HepG2 (cell line): ENCODE results near the gene ABCB8. TPM values are rescaled to one million over a fixed set of nuclear protein-coding genes. Genes with fewer than 3 reads are reported as not detected.

Experiments
- CENPX ChIP-seq: sonication (generic); formaldehyde crosslinking; IDR thresholded peaks from 2 replicates; pipeline ENCODE4 v1.9.0; 2021; ENCODE audit warnings: mild to moderate bottlenecking, missing genetic modification reagents, moderate library complexity
- HNRNPLL ChIP-seq: fragments of 200-400 bp; formaldehyde crosslinking; IDR thresholded peaks from 2 replicates; pipeline ENCODE4 v1.6.1; 2017; ENCODE audit warnings: mild to moderate bottlenecking, low read depth, low read length; ENCODE audit not compliant: poor library complexity, severe bottlenecking
- MIER2 ChIP-seq: IDR thresholded peaks from 2 replicates; pipeline ENCODE4 v1.6.1; 2016; ENCODE audit warnings: missing biosample characterization, missing genetic modification reagents
- NR1H2 ChIP-seq: sonication (generic); formaldehyde crosslinking; IDR thresholded peaks from 2 replicates; pipeline ENCODE4 v1.8.1; 2022; ENCODE audit warnings: low read depth, missing genetic modification reagents, borderline replicate concordance
- POLR2A ChIP-seq, 2 experiments: IDR thresholded peaks; 2 replicates each; pipeline ENCODE4 v1.6.1; 2011; ENCODE audit warnings: low read depth in 2 of 2, low read length in 2 of 2, mild to moderate bottlenecking in 1 of 2, moderate library complexity in 1 of 2; ENCODE audit not compliant: insufficient read depth in 1 of 2
- RERE ChIP-seq: IDR thresholded peaks from 2 replicates; pipeline ENCODE4 v1.6.1; 2016; ENCODE audit warnings: low read depth, missing genetic modification reagents, missing compliant biosample characterization
- SP4 ChIP-seq: sonication (generic); formaldehyde crosslinking; IDR thresholded peaks from 2 replicates; pipeline ENCODE4 v1.8.1; 2023; ENCODE audit warnings: mild to moderate bottlenecking, missing genetic modification reagents
- SPEN ChIP-seq: sonication (generic); formaldehyde crosslinking; IDR thresholded peaks from 2 replicates; pipeline ENCODE4 v1.5.1; 2020; ENCODE audit warnings: low read depth, mild to moderate bottlenecking, missing genetic modification reagents
- ZBTB1 ChIP-seq: sonication (generic); formaldehyde crosslinking; IDR thresholded peaks from 2 replicates; pipeline ENCODE4 v1.4.0; 2020; ENCODE audit warnings: missing genetic modification reagents, borderline replicate concordance
- ZBTB38 ChIP-seq: sonication (generic); formaldehyde crosslinking; IDR thresholded peaks from 2 replicates; pipeline ENCODE4 v1.5.1; 2020; ENCODE audit warnings: mild to moderate bottlenecking, missing genetic modification reagents
- ZHX1 ChIP-seq: sonication (generic); formaldehyde crosslinking; IDR thresholded peaks from 2 replicates; pipeline ENCODE4 v1.8.1; 2022; ENCODE audit warnings: low read depth, mild to moderate bottlenecking, missing genetic modification reagents
- ZNF550 ChIP-seq: sonication (generic); formaldehyde crosslinking; IDR thresholded peaks from 2 replicates; pipeline ENCODE4 v1.4.0; 2020; ENCODE audit warnings: mild to moderate bottlenecking, missing genetic modification reagents, borderline replicate concordance
- ZNF660 ChIP-seq: sonication (generic); formaldehyde crosslinking; IDR thresholded peaks from 2 replicates; pipeline ENCODE4 v1.5.1; 2020; ENCODE audit warnings: mild to moderate bottlenecking, low read depth, missing genetic modification reagents, borderline replicate concordance
- polyA plus RNA-seq, 8 experiments: library from polyadenylated mRNA; depleted of rRNA in 3 of 8; stranded (reverse) in 7 of 8; unstranded in 1 of 8; fragments of >200 nt; fragmentation: Illumina TruSeq in 4 of 8; extraction: Trizol in 4 of 8; gene quantifications; 2 replicates each; pipeline versions ENCODE4 v1.2.1 to v1.2.3, GENCODE V29; 2011 to 2016; ENCODE audit warnings: low read depth in 4 of 8, missing spikeins in 1 of 8, mixed read lengths in 1 of 8; ENCODE audit not compliant: insufficient read depth in 1 of 8
- total RNA-seq, 5 experiments: library from RNA; depleted of rRNA; stranded (reverse); fragments of >200 nt; fragmentation: Illumina TruSeq; extraction: Trizol; gene quantifications; 2 replicates each; pipeline ENCODE4 v1.2.3, GENCODE V29; 2016; ENCODE audit warnings: low read depth in 1 of 5
- TF ChIP-seq, protein P1 (sequence below): sonication (generic); formaldehyde crosslinking; IDR thresholded peaks from 2 replicates; pipeline ENCODE4 v1.5.0; 2020; ENCODE audit warnings: mild to moderate bottlenecking, missing genetic modification reagents
- TF ChIP-seq, protein P2 (sequence below): IDR thresholded peaks from 2 replicates; pipeline ENCODE4 v1.6.1; 2012; ENCODE audit warnings: low read depth, low read length, improper control_type of control experiment

Gene ABCB8
- total and polyA plus RNA-seq, 2 of the 13 experiments (the other 11 are each of a cell fraction or from before 2014, with no cell fraction given) = 6.6 to 16.7 TPM

DNA sequence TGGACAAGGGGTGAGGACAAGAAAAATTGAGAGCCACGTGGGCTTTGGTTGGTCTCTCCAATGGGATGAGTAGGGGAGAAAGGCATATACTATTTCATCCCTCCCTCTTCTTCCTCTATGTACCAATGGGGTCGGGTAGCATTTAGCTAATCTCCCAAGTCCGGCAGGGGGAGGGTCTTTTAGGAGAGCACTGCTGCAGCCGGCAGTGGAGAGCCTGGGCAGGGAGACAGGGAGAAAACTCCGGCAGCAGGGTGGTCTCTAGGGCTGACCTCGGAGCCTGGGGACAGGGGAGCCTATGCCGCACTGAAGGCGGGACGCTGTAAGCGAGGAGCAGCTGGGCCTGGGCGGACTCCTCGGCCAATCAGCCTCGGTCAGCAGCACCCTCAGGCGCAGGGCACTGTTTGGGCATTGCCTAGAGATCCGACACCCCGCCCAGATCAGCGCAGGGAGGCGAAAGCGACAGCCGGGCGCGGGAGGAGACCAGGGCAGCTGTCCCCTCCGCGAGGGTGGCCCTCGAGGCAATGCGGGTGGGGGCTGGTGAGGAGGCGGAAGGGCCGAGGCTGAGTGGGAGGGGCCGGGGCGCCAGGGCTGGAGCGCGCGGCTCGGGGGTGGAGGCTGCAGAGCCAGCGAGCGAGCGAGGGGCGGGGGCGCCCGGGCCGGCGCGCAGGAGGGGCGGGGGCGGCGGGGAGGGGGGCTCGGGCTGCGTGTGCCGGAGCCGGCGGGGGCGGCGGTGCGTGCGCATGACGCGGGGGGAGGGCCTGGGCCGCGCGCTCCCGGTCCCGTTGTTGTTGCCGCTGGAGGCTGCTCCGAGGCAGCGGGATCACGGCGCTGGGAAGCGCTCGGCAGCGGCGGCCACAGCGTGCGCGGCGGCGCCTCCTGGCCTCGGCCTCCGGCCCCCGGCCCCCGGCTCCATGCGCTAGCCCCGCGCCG is 57.7 kb downstream of the ABCB8 start, which contains the start of gene AGAP3 (continued):
- TF ChIP-seq ZBTB38 (peak; percentile 72), MIER2 (no peak), ZNF660 (CRISPR knock-in tag) (no peak), ZHX1 (no peak), POLR2A (IDR thresholded peaks at IDR 0.05; ENCODE audit: insufficient read depth in 1 of 2, low read depth in 2 of 2, low read length in 2 of 2) (peak in 1 of 2 experiments; percentile 58; a peak in 2 of 4 replicates), NR1H2 (CRISPR knock-in tag) (no peak), ZNF550 (CRISPR knock-in tag) (no peak), ZBTB1 (CRISPR knock-in tag) (no peak), CENPX (CRISPR knock-in tag) (no peak), SPEN (CRISPR knock-in tag) (peak; percentile 60), SP4 (CRISPR knock-in tag) (peak; percentile 55; the same call in 1 of the 2 replicates), RERE (CRISPR knock-in tag) (no peak), HNRNPLL (peak; percentile 59)
- TF ChIP-seq, protein P1, sequence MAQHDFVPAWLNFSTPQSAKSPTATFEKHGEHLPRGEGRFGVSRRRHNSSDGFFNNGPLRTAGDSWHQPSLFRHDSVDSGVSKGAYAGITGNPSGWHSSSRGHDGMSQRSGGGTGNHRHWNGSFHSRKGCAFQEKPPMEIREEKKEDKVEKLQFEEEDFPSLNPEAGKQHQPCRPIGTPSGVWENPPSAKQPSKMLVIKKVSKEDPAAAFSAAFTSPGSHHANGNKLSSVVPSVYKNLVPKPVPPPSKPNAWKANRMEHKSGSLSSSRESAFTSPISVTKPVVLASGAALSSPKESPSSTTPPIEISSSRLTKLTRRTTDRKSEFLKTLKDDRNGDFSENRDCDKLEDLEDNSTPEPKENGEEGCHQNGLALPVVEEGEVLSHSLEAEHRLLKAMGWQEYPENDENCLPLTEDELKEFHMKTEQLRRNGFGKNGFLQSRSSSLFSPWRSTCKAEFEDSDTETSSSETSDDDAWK (CRISPR knock-in tag) = no peak
- TF ChIP-seq, protein P2, sequence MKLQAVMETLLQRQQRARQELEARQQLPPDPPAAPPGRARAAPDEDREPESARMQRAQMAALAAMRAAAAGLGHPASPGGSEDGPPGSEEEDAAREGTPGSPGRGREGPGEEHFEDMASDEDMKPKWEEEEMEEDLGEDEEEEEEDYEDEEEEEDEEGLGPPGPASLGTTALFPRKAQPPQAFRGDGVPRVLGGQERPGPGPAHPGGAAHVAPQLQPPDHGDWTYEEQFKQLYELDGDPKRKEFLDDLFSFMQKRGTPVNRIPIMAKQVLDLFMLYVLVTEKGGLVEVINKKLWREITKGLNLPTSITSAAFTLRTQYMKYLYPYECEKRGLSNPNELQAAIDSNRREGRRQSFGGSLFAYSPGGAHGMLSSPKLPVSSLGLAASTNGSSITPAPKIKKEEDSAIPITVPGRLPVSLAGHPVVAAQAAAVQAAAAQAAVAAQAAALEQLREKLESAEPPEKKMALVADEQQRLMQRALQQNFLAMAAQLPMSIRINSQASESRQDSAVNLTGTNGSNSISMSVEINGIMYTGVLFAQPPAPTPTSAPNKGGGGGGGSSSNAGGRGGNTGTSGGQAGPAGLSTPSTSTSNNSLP = no peak
